ENCODE data around the gene MRM2.
A peak's percentile ranks its signal among the peaks of the same experiment; 100 is the strongest.

The MRM2 gene

GRCh38 chr7:2241580-2242540 is at the start of gene MRM2, which contains the start of gene NUDT1:
MRM2 (minus strand) TSS chr7:2242205; CDS start chr7:2242169, 36 bp downstream.
NUDT1 (plus strand) TSS chr7:2242226; CDS start chr7:2244575, 2,349 bp downstream.
- in situ Hi-C loops (cut with HindIII; ENCODE audit: low pct_unique_long_range_greater_than_20kb, low sequenced_read_pairs) = no loop called here
- TF ChIP-seq JUND (IDR thresholded peaks at IDR 0.05; ENCODE audit: low read depth) = no peak
- DNase-seq (ENCODE audit: low read depth in 1 of 2, low spot score in 1 of 2) = peak; percentile 92 to 96

GRCh38 chr7:2290877-2291276 is 48.9 kb upstream of the MRM2 start:
- no peak for TF ChIP-seq JUND (IDR thresholded peaks at IDR 0.05; ENCODE audit: low read depth)
- in situ Hi-C loops (cut with HindIII; ENCODE audit: low pct_unique_long_range_greater_than_20kb, low sequenced_read_pairs) = no loop called here
- DNase-seq (ENCODE audit: low read depth in 1 of 2, low spot score in 1 of 2) = no peak

GRCh38 chr7:2289621-2290020 is 47.6 kb upstream of the MRM2 start:
- in situ Hi-C loops (cut with HindIII; ENCODE audit: low pct_unique_long_range_greater_than_20kb, low sequenced_read_pairs) = no loop called here
- no peak for DNase-seq (ENCODE audit: low read depth in 1 of 2, low spot score in 1 of 2)
- no peak for TF ChIP-seq JUND (IDR thresholded peaks at IDR 0.05; ENCODE audit: low read depth)

- no peak for TF ChIP-seq JUND (IDR thresholded peaks at IDR 0.05; ENCODE audit: low read depth)
- no peak for DNase-seq (ENCODE audit: low read depth in 1 of 2, low spot score in 1 of 2)
These were observed 47.1 kb upstream of the MRM2 start for GRCh38 chr7:2289111-2289586.

GRCh38 chr7:2288503-2288902 is 46.5 kb upstream of the MRM2 start:
- in situ Hi-C loops (cut with HindIII; ENCODE audit: low pct_unique_long_range_greater_than_20kb, low sequenced_read_pairs) = no loop called here
- no peak for TF ChIP-seq JUND (IDR thresholded peaks at IDR 0.05; ENCODE audit: low read depth)
- no peak for DNase-seq (ENCODE audit: low read depth in 1 of 2, low spot score in 1 of 2)

More at GRCh38 chr7:2289111-2289586, 47.1 kb upstream of the MRM2 start:
- in situ Hi-C loops (cut with HindIII; ENCODE audit: low pct_unique_long_range_greater_than_20kb, low sequenced_read_pairs) = no loop called here

- in situ Hi-C loops (cut with HindIII; ENCODE audit: low pct_unique_long_range_greater_than_20kb, low sequenced_read_pairs) = no loop called here
- no peak for TF ChIP-seq JUND (IDR thresholded peaks at IDR 0.05; ENCODE audit: low read depth)
- DNase-seq (ENCODE audit: low read depth in 1 of 2, low spot score in 1 of 2) = no peak
These were observed 45.7 kb upstream of the MRM2 start for GRCh38 chr7:2287745-2288144.

- no peak for DNase-seq (ENCODE audit: low read depth in 1 of 2, low spot score in 1 of 2)
- in situ Hi-C loops (cut with HindIII; ENCODE audit: low pct_unique_long_range_greater_than_20kb, low sequenced_read_pairs) = no loop called here
- TF ChIP-seq JUND (IDR thresholded peaks at IDR 0.05; ENCODE audit: low read depth) = no peak
These were observed 41.1 kb upstream of the MRM2 start for GRCh38 chr7:2283074-2283473.

GRCh38 chr7:2282185-2282751 is 40.3 kb upstream of the MRM2 start:
- TF ChIP-seq JUND (IDR thresholded peaks at IDR 0.05; ENCODE audit: low read depth) = no peak
- in situ Hi-C loops (cut with HindIII; ENCODE audit: low pct_unique_long_range_greater_than_20kb, low sequenced_read_pairs) = no loop called here

GRCh38 chr7:2281541-2281940 is 39.5 kb upstream of the MRM2 start:
- TF ChIP-seq JUND (IDR thresholded peaks at IDR 0.05; ENCODE audit: low read depth) = no peak
- DNase-seq (ENCODE audit: low read depth in 1 of 2, low spot score in 1 of 2) = no peak
- in situ Hi-C loops (cut with HindIII; ENCODE audit: low pct_unique_long_range_greater_than_20kb, low sequenced_read_pairs) = no loop called here

More at GRCh38 chr7:2282185-2282751, 40.3 kb upstream of the MRM2 start:
- no peak for DNase-seq (ENCODE audit: low read depth in 1 of 2, low spot score in 1 of 2)

GRCh38 chr7:2280424-2280823 is 38.4 kb upstream of the MRM2 start:
- TF ChIP-seq JUND (IDR thresholded peaks at IDR 0.05; ENCODE audit: low read depth) = no peak
- in situ Hi-C loops (cut with HindIII; ENCODE audit: low pct_unique_long_range_greater_than_20kb, low sequenced_read_pairs) = no loop called here
- no peak for DNase-seq (ENCODE audit: low read depth in 1 of 2, low spot score in 1 of 2)

- TF ChIP-seq JUND (IDR thresholded peaks at IDR 0.05; ENCODE audit: low read depth) = no peak
- in situ Hi-C loops (cut with HindIII; ENCODE audit: low pct_unique_long_range_greater_than_20kb, low sequenced_read_pairs) = no loop called here
- DNase-seq (ENCODE audit: low read depth in 1 of 2, low spot score in 1 of 2) = no peak
These were observed 37.9 kb upstream of the MRM2 start for GRCh38 chr7:2279896-2280295.

GRCh38 chr7:2278026-2278425 is 36.0 kb upstream of the MRM2 start:
- in situ Hi-C loops (cut with HindIII; ENCODE audit: low pct_unique_long_range_greater_than_20kb, low sequenced_read_pairs) = no loop called here
- no peak for TF ChIP-seq JUND (IDR thresholded peaks at IDR 0.05; ENCODE audit: low read depth)
- no peak for DNase-seq (ENCODE audit: low read depth in 1 of 2, low spot score in 1 of 2)

- in situ Hi-C loops (cut with HindIII; ENCODE audit: low pct_unique_long_range_greater_than_20kb, low sequenced_read_pairs) = no loop called here
- DNase-seq (ENCODE audit: low read depth in 1 of 2, low spot score in 1 of 2) = no peak
- TF ChIP-seq JUND (IDR thresholded peaks at IDR 0.05; ENCODE audit: low read depth) = no peak
These were observed 34.1 kb upstream of the MRM2 start for GRCh38 chr7:2276107-2276506.
